Hematopoietic multipotent progenitor cell treated with erythropoietin and hydrocortisone succinate and interleukin-3 and kit ligand, for 4 days (in vitro differentiated cells): ENCODE results near the gene DOCK9.
A peak's percentile ranks its signal among the peaks of the same experiment; 100 is the strongest.
"Not testable (repeated sequence)": the region's sequence is repeated elsewhere in the genome, so short reads cannot be mapped to it uniquely, and the experiment has no call there.

Experiments used
- DNase-seq: peaks from one replicate; pipeline ENCODE4 v3.0.0-alpha.2; 2015

The DOCK9 gene

DNA sequence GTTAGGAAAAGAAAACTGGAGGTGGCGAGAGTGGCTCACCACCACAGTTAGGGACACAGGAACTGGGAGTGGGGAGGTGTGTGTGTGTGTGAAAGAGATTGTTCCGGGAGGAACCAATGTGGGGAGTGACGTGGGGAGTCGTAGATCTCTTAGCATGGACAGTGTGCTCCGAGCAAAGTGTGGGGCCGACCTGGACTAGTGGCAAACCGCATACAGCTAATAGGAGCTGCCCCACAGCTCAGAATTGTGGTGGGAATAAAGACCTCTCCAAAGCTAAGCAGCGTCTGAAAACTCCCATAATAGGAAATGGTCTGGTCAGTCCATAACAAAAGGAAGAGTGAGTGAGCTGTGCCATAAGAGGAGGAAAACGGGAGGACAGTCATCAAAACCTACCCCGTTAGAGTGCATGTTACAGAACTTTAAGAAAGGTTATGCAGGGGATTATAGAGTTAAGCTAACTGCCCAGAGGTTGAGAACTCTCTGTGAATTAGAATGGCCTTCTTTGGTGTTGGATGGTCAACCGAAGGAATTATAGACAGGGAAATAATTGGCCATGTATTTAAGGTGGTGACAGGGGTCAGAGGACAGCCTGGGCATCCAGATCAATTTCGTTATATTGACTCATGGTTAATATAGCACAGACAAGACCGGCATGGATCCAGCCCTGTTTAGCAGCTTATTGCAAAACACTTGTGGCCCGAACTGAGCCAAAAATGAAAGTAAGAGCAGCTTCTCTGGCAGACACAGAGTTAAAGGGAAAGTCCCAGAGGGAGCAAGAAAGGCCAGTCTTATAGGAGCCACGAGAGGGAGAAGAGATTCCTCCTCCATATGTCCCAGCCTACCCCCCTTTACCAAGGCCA lies 216.5 kb downstream of the DOCK9 start:
- DNase-seq, result no peak

- DNase-seq, result no peak
Observed at GRCh38 chr13:98755729-98756128, 222.1 kb downstream of the DOCK9 start.

GRCh38 chr13:98755116-98755515 lies 222.7 kb downstream of the DOCK9 start:
- no peak for DNase-seq

- not testable (repeated sequence) for DNase-seq
Observed at GRCh38 chr13:98754468-98754867, 223.4 kb downstream of the DOCK9 start.

DNA sequence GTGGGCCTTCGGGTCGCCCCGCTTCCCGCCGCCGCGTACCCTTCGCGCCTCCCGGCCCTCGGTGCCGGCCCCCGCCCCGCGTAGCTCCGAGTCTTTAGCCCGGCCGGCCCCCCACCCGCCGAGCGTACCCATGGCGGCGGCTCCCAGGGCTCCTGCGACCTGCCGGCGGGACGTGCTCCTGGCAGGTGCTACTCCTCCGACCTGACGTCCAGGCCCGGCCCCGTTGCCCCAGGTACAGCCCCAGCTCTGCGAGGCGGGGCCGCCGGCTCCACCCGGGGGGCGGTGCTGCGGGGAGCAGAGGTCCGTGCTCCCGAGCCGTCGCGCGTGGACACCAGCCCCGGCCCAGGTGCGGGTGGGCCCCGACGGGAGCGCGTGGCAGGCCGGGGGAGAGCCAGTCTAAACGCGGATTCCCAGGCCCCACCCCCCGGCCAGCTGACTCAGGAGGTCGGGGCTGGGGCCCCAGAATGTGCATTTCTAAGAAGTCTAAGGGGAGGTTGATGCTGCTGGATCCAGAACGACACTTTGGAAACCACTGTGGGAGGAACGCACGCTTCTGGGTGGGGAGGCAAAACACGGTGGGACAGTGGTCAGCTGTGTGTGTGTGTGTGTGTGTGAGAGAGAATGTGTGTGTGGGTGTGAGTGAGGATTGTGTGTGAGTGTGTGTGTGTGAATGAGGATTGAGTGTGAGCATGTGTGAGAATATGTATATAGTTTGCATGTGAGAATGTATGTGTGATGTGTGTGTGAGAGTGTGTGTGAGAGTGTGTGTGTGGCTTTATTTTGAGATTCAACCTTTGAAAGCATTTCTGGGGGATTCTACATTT lies 225.2 kb downstream of the DOCK9 start, which contains the start of gene SLC15A1:
Gene SLC15A1, minus strand, starts transcription at position 206 of the 824 bp plus-strand sequence. Its CDS starts 74 bp downstream, at position 132.
- no peak for DNase-seq

DNA sequence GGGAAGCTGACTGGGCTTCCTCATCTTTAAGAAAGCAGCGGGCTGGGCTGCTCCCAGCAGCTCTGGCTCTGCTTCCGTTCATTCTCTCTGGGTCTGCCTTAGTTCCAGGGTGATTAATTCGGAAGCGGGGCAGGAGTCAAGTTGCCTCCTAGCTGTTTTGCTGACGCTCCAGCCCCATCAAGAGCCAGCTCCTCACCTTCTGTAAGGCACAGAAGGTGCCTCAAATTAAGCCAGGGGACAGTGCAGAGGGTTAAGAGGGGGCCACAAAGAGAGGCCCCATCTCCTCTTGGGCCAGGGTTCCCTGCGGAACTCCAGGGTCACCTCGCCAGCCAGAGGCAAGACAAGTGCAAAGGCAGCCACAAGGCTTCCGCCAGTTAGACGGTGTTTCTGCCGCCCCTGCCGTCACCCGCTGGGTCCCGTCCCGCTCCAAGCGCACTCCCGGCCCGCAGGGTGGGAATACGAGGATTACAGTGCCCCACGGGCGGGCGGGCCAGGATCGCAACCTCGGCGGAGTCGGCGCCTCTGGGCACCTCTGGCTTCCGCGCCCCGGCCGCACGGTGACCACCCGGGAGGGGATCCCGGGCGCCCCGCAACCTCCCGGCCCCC lies 225.9 kb downstream of the DOCK9 start:
- no peak for DNase-seq

- DNase-seq, result peak; percentile 9
Observed at GRCh38 chr13:98751367-98751782, 226.5 kb downstream of the DOCK9 start.

- no peak for DNase-seq
Observed at GRCh38 chr13:98749501-98749900, 228.4 kb downstream of the DOCK9 start.

- DNase-seq, result no peak
Observed at GRCh38 chr13:98746968-98747367, 230.9 kb downstream of the DOCK9 start.
